CD14-positive monocyte (primary cell): ENCODE results near the gene ACSF3. TPM values are rescaled to one million over a fixed set of nuclear protein-coding genes. Genes with fewer than 3 reads are reported as not detected.
A peak's percentile ranks its signal among the peaks of the same experiment; 100 is the strongest.

Source experiments
- DNase-seq, 3 donors: peaks; one replicate each; pipeline ENCODE4 v3.0.0-alpha.2; 2011 to 2022
- H2AFZ ChIP-seq: 2 replicates; pipeline ENCODE4 v1.6.0; 2012; ENCODE audit warnings: mild to moderate bottlenecking, low read depth, low read length, inconsistent platforms; ENCODE audit not compliant: insufficient read depth, poor library complexity, severe bottlenecking
- H3K27ac ChIP-seq, 2 donors: 1 replicate in 1 of 2; 2 replicates in 1 of 2; pipeline ENCODE4 v1.5.1; 2012 to 2013; ENCODE audit warnings: low read length in 2 of 2, control low read depth in 1 of 2, inconsistent platforms in 1 of 2, low read depth in 1 of 2, mild to moderate bottlenecking in 1 of 2
- H3K27me3 ChIP-seq, 2 donors: one replicate each; pipeline versions ENCODE4 v1.6.0 to v1.6.1; 2011 to 2013; ENCODE audit warnings: low read length in 2 of 2; ENCODE audit not compliant: control insufficient read depth in 2 of 2, insufficient read depth in 2 of 2
- H3K36me3 ChIP-seq, 2 donors: replicated peaks in 1 of 2; 1 replicate in 1 of 2; 2 replicates in 1 of 2; pipeline versions ENCODE4 v1.5.1 to v1.6.1; 2012 to 2013; ENCODE audit warnings: low read length in 2 of 2, control low read depth in 1 of 2, inconsistent platforms in 1 of 2, mild to moderate bottlenecking in 1 of 2; ENCODE audit not compliant: insufficient read depth in 2 of 2, control insufficient read depth in 1 of 2
- H3K4me1 ChIP-seq, 2 donors: 1 replicate in 1 of 2; 2 replicates in 1 of 2; pipeline versions ENCODE4 v1.5.1 to v1.6.1; 2012 to 2013; ENCODE audit warnings: low read length in 2 of 2, control low read depth in 1 of 2, inconsistent platforms in 1 of 2, mild to moderate bottlenecking in 1 of 2, moderate library complexity in 1 of 2; ENCODE audit not compliant: insufficient read depth in 2 of 2, control insufficient read depth in 1 of 2
- H3K4me2 ChIP-seq: replicated peaks from 2 replicates; pipeline ENCODE3; 2012; ENCODE audit warnings: low read length, moderate library complexity, mild to moderate bottlenecking; ENCODE audit not compliant: poor library complexity, severe bottlenecking; ENCODE audit errors: extremely low read depth
- H3K4me3 ChIP-seq, 3 experiments: fragments of 200-600 bp in 1 of 3; sonication (generic) in 1 of 3; replicated peaks in 1 of 3; 1 replicate in 2 of 3; 2 replicates in 1 of 3; pipeline ENCODE4 v1.5.1; 2011 to 2013; ENCODE audit warnings: low read length in 3 of 3, mild to moderate bottlenecking in 3 of 3, control low read depth in 2 of 3, low read depth in 2 of 3, inconsistent platforms in 1 of 3, moderate library complexity in 1 of 3
- H3K79me2 ChIP-seq: 2 replicates; pipeline ENCODE4 v1.6.0; 2012; ENCODE audit warnings: mild to moderate bottlenecking, control low read depth, inconsistent platforms, low read length, moderate library complexity; ENCODE audit not compliant: insufficient read depth
- H3K9ac ChIP-seq: 2 replicates; pipeline ENCODE4 v1.6.0; 2017; ENCODE audit warnings: low read length, mild to moderate bottlenecking; ENCODE audit not compliant: insufficient read depth, poor library complexity, severe bottlenecking
- H3K9me3 ChIP-seq, 2 donors: replicated peaks in 1 of 2; 1 replicate in 1 of 2; 2 replicates in 1 of 2; pipeline versions ENCODE4 v1.5.1 to v1.6.1; 2012 to 2013; ENCODE audit warnings: low read length in 2 of 2, control low read depth in 1 of 2; ENCODE audit not compliant: control insufficient read depth in 1 of 2, insufficient read depth in 1 of 2
- H4K20me1 ChIP-seq: 2 replicates; pipeline ENCODE4 v1.6.0; 2012; ENCODE audit warnings: mild to moderate bottlenecking, low read length, control low read depth, moderate library complexity; ENCODE audit not compliant: insufficient read depth
- H3K27ac Mint-ChIP-seq, 7 donors: one replicate each; pipeline ENCODE4 v1.8.0; 2020; ENCODE audit warnings: mild to moderate bottlenecking in 7 of 7, mixed read lengths in 7 of 7, moderate library complexity in 6 of 7, inconsistent platforms in 2 of 7
- H3K27me3 Mint-ChIP-seq, 3 donors: one replicate each; pipeline ENCODE4 v1.8.0; 2021 to 2022; ENCODE audit warnings: low read depth in 3 of 3, mild to moderate bottlenecking in 3 of 3, mixed read lengths in 3 of 3, moderate library complexity in 3 of 3, inconsistent platforms in 1 of 3
- H3K36me3 Mint-ChIP-seq, 2 donors: one replicate each; pipeline ENCODE4 v1.8.0; 2020; ENCODE audit warnings: mixed read lengths in 2 of 2, inconsistent platforms in 1 of 2, mild to moderate bottlenecking in 1 of 2
- H3K4me1 Mint-ChIP-seq: one replicate; pipeline ENCODE4 v1.8.0; 2020; ENCODE audit warnings: mild to moderate bottlenecking, mixed read lengths
- H3K4me3 Mint-ChIP-seq, 2 donors: one replicate each; pipeline ENCODE4 v1.8.0; 2020; ENCODE audit warnings: mild to moderate bottlenecking in 2 of 2, mixed read lengths in 2 of 2, moderate library complexity in 1 of 2
- H3K9me3 Mint-ChIP-seq, 7 donors: one replicate each; pipeline ENCODE4 v1.8.0; 2020 to 2022; ENCODE audit warnings: mixed read lengths in 7 of 7, mild to moderate bottlenecking in 6 of 7, moderate library complexity in 6 of 7, inconsistent platforms in 2 of 7
- CTCF ChIP-seq: fragments of 200-600 bp; IDR thresholded peaks from one replicate; pipeline ENCODE4 v1.8.0; 2022; ENCODE audit warnings: antibody characterized with exemption, mild to moderate bottlenecking
- WGBS: methylation state at CpG from one replicate; pipeline ENCODE4 v1.1.5; 2013; ENCODE audit warnings: missing lambda C conversion rate; ENCODE audit not compliant: insufficient coverage; 5-methylcytosine and 5-hydroxymethylcytosine counted together
- intact Hi-C, 2 donors: fragments of 100-400 bp; cut with micrococcal nuclease; formaldehyde crosslinking; loops; one replicate each; pipeline versions ENCODE4 v1.15.0 to v1.15.1; 2023
- polyA plus RNA-seq, 3 donors: library from polyadenylated mRNA; depleted of rRNA in 1 of 3; unstranded in 2 of 3; stranded (reverse) in 1 of 3; fragments of 300-500 nt in 2 of 3; fragments of >200 nt in 1 of 3; fragmentation: Illumina TruSeq in 2 of 3; gene quantifications; 1 replicate in 2 of 3; 2 replicates in 1 of 3; pipeline ENCODE4 v1.2.3, GENCODE V29; 2012 to 2021

ACSF3 gene
- polyA plus RNA-seq, 3 donors, result 23.5 to 26.7 (median 26.4) TPM

GRCh38 chr16:89084814-89085612 is 8.6 kb upstream of the ACSF3 start:
- no peak for TF ChIP-seq CTCF
- no peak overlapping the region for H3K4me3 ChIP-seq
- intact Hi-C loops, result no loop called here
- H2AFZ ChIP-seq, result no peak overlapping the region
- no peaks in the 10 kb centered on the region for H4K20me1 ChIP-seq
- H3K9me3 ChIP-seq, result no peaks in the 10 kb centered on the region
- peak overlapping the region in 1 of 2 donors; percentile 19 for H3K4me3 Mint-ChIP-seq
- H3K27ac ChIP-seq, result no peak overlapping the region
- H3K36me3 ChIP-seq, result no peaks in the 10 kb centered on the region
- peaks cover 0 to 7% of the 10 kb centered on the region in 2 donors for H3K27me3 ChIP-seq
- 92% methylated on average over 28 of the region's 28 CpGs for WGBS
- H3K9ac ChIP-seq, result no peak overlapping the region
- peaks cover 10% of the 10 kb centered on the region for H3K4me1 Mint-ChIP-seq
- H3K27me3 Mint-ChIP-seq, result peaks cover 1 to 21% (median 18%) of the 10 kb centered on the region in 3 donors
- no peaks in the 10 kb centered on the region for H3K4me1 ChIP-seq
- H3K4me2 ChIP-seq, result no peak overlapping the region
- H3K9me3 Mint-ChIP-seq, result peaks cover 0 to 2% (median 0%) of the 10 kb centered on the region in 7 donors
- no peaks in the 10 kb centered on the region for H3K36me3 Mint-ChIP-seq
- H3K27ac Mint-ChIP-seq, result peak overlapping the region in 1 of 7 donors; percentile 7
- no peak for DNase-seq
- H3K79me2 ChIP-seq, result no peaks in the 10 kb centered on the region

GRCh38 chr16:89085755-89086154 is 7.9 kb upstream of the ACSF3 start:
- Mint-ChIP-seq H3K27ac (no peak overlapping the region), H3K36me3 (no peaks in the 10 kb centered on the region), H3K4me1 (peaks cover 10% of the 10 kb centered on the region), H3K9me3 (peaks cover 0 to 2% (median 0%) of the 10 kb centered on the region in 7 donors), H3K4me3 (peak overlapping the region in 1 of 2 donors; percentile 20), H3K27me3 (peaks cover 1 to 26% (median 23%) of the 10 kb centered on the region in 3 donors)
- Histone ChIP-seq H4K20me1 (no peaks in the 10 kb centered on the region), H3K4me1 (no peaks in the 10 kb centered on the region), H3K9ac (no peak overlapping the region), H3K36me3 (no peaks in the 10 kb centered on the region), H3K79me2 (no peaks in the 10 kb centered on the region), H3K4me2 (no peak overlapping the region), H3K9me3 (no peaks in the 10 kb centered on the region), H3K4me3 (no peak overlapping the region), H3K27ac (no peak overlapping the region), H2AFZ (no peak overlapping the region), H3K27me3 (peaks cover 0 to 10% of the 10 kb centered on the region in 2 donors)
- intact Hi-C loops, result no loop called here
- DNase-seq, result no peak
- 96% methylated on average over 9 of the region's 9 CpGs for WGBS
- no peak for TF ChIP-seq CTCF
